GM18858 (cell line): ENCODE data around the gene ZNF519.
"Not testable (repeated sequence)": the region's sequence is repeated elsewhere in the genome, so short reads cannot be mapped to it uniquely, and the experiment has no call there.

ENCODE experiments used
- ATAC-seq: cut with Tn5 transposase; IDR thresholded peaks from one replicate; pipeline ENCODE4 v1.9.1; 2021; ENCODE audit not compliant: unreplicated experiment

The ZNF519 gene

GRCh38 chr18:14147935-14148865, 16.0 kb upstream of the ZNF519 start:
- ATAC-seq: not testable (repeated sequence)

- ATAC-seq: not testable (repeated sequence)
These were observed 14.5 kb upstream of the ZNF519 start for GRCh38 chr18:14146771-14147170.

- ATAC-seq: not testable (repeated sequence)
These were observed 13.5 kb upstream of the ZNF519 start for GRCh38 chr18:14145581-14146338.

- ATAC-seq: not testable (repeated sequence)
These were observed 12.8 kb upstream of the ZNF519 start for GRCh38 chr18:14145021-14145420.

- no peak for ATAC-seq
These were observed 12.3 kb upstream of the ZNF519 start for GRCh38 chr18:14144628-14144895.

GRCh38 chr18:14143871-14144627, 11.8 kb upstream of the ZNF519 start:
- not testable (repeated sequence) for ATAC-seq

GRCh38 chr18:14143396-14143795, 11.2 kb upstream of the ZNF519 start:
- ATAC-seq: not testable (repeated sequence)

- not testable (repeated sequence) for ATAC-seq
These were observed 9.9 kb upstream of the ZNF519 start for GRCh38 chr18:14142177-14142576.

- ATAC-seq: not testable (repeated sequence)
These were observed 7.3 kb upstream of the ZNF519 start for GRCh38 chr18:14139583-14139982.

GRCh38 chr18:14137971-14138370, 5.7 kb upstream of the ZNF519 start:
- not testable (repeated sequence) for ATAC-seq

GRCh38 chr18:14131696-14132270, 452 bp downstream of the ZNF519 start:
- not testable (repeated sequence) for ATAC-seq

GRCh38 chr18:14130804-14131203, 1.4 kb downstream of the ZNF519 start:
- not testable (repeated sequence) for ATAC-seq

- ATAC-seq: no peak
These were observed 7.5 kb downstream of the ZNF519 start for GRCh38 chr18:14124689-14125088.

- ATAC-seq: no peak
These were observed 10.1 kb downstream of the ZNF519 start for GRCh38 chr18:14122097-14122496.

GRCh38 chr18:14120926-14121325, 11.3 kb downstream of the ZNF519 start:
- no peak for ATAC-seq

- ATAC-seq: no peak
These were observed 14.6 kb downstream of the ZNF519 start for GRCh38 chr18:14117606-14118005.

- ATAC-seq: no peak
These were observed 25.3 kb downstream of the ZNF519 start for GRCh38 chr18:14106906-14107305.

- ATAC-seq: no peak
These were observed 27.1 kb downstream of the ZNF519 start for GRCh38 chr18:14104906-14105748.

- no peak for ATAC-seq
These were observed 28.0 kb downstream of the ZNF519 start for GRCh38 chr18:14104201-14104600.
